HG02981 (cell line): ENCODE data around the gene SRM.
"Not testable (repeated sequence)": the region's sequence is repeated elsewhere in the genome, so short reads cannot be mapped to it uniquely, and the experiment has no call there.

Experiments used
- ATAC-seq: cut with Tn5 transposase; IDR thresholded peaks from one replicate; pipeline ENCODE4 v1.9.1; 2021; ENCODE audit warnings: mild to moderate bottlenecking, moderate library complexity; ENCODE audit not compliant: unreplicated experiment

Gene SRM

DNA sequence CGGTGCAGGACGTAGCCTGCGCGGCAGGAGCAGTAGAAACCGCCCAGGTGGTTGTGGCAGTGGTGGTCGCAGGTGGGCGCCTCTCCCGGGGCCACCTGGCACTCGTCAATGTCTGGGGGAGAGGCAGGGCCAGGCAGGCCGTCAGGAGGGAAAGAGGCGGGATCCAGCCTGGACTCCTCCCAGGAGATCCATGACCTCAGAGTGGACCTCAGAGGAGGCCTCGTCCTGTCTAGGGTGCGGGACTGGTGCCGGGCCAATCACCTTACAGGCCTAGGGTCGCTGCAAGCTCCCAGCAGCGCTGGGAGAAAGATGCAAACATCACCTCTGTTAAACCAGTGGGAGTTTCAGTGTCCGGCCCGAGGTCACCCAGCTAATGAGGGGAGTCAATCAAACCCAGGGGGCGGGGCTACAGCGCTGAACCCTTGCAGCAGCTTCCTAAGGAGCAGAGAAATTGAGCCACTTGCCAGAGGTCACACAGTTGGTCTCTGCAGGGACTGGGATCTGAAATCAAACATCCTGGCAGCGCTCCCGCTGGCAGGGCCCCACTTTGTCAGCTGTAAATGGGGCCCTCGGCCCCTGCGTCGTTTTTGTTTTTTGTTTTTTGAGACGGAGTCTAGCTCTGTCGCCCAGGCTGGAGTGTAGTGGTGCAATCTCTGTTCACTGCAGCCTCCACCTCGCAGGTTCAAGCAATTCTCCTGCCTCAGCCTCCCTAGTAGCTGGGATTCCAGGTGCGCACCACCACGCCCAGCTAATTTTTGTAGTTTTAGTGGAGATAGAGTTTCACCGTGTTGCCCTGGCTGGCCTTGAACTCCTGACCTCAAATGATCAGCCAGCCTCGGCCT, 14.2 kb downstream of the SRM start:
- ATAC-seq: no peak

DNA sequence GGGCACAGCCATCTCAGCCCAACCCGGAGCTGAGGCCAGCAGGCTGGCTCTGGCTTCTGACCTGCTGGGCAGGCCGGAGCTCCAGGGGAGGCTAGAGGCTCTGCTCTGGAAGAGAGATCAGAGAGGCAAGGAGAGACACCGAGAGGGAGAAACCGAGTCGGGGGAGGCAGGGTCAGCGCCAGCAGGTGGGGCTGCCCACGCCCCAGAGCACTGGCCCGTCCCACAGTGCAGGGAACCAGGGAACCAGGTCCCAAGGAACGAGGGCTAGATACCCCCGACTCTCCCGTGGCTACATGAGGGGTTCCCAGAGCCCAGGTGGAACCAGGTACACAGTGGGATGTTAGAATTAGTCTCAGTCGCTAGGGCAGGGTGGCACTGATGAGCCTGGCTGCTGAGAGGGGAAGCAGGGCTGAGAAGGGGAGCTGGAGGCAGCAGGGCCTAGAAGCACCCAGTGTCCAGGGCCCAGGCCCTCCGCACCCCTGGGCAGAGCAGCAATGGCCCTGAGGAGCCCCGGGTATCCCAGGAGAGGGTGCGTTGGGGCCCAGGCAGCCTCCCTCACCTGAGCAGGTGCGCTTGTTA, 14.9 kb downstream of the SRM start:
- ATAC-seq: no peak

DNA sequence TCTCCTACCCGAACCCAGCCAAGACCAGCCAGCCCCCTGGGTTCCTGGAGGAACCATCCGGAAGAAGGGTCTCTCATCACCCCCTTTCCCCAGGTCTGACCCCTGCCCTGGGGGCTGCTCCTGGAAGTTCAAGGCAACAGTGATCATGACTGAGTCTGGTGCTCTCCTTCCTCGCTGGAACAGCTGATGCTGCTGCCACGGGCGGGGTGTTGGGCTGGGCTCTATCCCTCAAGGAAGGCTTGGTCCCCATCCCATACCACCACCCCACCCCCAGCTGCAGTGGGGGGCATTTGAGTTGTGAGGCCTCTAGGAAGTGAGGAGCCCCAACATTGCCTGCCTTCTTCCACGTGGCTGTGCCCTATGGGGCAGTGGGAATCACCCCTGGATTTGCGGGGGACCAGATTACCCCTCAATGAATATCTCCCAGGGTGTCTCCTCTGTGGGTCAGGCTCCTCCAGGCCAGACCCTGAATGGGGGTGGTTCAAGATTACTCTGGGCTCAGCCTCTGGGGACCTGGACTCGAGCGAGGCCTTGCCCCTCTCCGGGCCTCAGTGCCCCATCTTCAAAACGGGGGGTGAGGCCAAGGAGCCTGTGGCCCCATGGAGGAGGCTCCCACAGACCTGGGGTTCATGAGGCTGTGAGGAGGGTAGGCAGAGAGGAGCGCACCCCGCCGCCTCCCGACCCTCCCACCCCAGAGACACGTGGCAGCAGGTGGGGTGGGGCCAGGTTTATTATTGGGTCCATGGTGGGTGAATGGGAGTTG, 15.6 kb downstream of the SRM start:
- no peak for ATAC-seq

DNA sequence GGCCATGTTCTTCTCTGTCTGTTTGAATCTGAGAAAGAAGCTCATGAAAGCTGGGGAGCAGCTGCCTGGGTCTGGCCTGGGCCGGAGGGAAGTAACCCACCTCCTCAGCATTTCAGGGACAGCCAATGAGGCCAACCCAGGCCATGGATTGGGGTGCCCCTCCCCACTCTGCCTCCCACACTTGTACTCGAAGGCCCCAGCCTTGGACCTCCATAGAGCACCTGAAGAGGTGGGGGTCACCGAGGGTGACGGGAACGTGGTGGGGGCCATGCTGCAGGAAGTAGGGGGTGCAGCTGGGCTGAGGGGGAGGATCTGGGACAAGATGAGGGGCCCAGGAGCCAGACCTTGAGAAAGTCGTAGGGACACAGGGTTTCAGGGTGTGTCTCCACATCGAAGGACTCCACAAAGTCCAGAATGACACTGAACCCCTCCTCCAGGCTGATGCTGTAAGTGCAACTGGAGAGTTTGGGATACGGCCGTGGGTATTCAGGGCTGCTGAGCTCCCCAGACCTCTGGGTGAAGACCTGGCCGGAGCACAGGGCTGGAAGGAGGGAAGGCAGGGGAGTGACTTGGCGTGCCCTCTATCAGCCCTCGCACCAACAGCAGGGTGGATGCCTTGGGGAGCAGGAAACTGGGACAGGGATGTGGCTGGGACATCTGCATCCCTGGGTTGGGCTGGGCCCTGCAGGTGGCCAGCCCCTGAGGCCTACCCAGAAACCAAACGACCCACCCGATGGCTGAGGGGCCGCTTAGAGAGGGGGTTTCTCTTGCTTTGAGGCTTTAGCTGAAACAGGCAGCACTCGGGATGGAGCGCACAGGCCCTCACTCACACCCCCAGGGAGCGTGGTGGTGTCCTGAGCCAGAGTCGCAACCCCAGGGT, 16.6 kb downstream of the SRM start:
- ATAC-seq: no peak

DNA sequence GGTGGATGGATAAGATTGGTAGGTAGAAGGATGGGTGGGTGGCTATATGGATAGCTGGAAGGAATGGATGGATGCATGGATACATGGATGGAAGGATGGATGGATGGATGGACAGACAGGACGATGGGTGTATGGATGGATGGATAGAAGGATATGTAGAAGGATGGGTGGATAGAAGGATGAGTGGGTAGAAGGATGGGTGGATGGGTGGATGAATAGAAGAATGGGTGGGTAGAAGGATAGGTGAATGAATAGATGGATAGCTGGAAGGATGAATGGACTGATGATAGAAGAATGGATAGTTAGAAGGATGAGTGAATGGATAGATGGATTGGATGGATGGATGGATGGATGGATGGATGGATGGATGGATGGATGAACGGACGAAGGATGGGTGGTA, 17.8 kb downstream of the SRM start:
- no peak for ATAC-seq

DNA sequence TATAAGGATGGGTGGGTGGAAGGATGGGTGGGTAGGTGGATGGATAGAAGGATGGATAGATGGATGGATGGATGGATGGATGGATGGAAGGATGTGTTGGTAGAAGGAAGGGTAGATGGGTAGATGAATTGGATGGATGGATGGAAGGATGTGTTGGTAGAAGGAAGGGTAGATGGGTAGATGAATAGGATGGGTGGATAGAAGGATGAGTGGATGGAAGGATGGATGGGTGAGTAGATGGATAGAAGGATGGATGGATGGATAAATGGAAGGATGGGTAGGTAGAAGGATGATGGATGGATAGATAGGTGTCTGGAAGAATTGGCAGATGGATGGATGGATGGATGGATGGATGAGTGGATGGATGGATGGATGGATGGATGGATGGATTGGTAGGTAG, 18.8 kb downstream of the SRM start:
- no peak for ATAC-seq

DNA sequence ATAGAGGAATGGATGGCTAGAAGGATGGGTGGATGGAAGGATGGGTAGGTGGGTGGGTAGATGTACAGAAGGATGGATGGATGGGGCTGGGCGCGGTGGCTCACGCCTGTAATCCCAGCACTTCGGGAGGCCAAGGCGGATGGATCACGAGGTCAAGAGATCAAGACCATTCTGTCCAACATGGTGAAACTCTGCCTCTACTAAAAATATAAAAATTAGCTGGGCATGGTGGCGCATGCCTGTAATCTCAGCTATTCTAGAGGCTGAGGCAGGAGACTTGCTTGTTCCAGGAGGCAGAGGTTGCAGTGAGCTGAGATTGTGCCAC, 19.8 kb downstream of the SRM start:
- not testable (repeated sequence) for ATAC-seq

DNA sequence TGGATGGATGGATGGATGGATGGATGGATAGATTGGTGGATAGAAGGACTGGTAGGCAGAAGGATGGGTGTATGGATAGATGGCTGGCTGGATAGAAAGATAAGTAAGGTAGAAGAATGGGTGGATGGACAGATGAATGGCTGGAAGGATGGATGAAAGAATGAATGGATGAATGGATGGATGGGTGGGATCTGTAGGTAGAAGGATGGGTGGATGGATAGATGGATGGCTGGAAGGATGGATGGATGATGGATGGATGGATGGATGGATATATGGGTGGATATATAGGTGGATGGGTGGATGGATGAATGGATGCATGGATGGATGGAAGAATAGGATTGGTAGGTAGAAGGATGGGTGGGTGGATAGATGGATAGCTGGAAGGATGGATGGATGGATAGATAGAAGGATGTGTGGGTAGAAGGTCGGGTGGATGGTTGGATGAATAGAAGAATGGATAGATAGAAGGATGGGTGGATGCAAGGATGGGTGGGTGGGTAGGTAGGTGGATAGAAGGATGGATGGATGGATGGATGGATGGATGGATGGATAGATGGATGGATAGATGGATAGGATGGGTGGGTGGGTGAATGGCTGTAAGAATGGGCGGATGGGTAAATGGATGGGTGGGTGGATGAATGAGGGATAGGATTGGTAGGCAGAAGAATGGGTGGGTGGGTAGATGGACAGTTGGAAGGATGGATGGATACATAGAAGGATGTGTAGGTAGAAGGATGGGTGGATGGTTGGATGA, 20.3 kb downstream of the SRM start:
- ATAC-seq: no peak

DNA sequence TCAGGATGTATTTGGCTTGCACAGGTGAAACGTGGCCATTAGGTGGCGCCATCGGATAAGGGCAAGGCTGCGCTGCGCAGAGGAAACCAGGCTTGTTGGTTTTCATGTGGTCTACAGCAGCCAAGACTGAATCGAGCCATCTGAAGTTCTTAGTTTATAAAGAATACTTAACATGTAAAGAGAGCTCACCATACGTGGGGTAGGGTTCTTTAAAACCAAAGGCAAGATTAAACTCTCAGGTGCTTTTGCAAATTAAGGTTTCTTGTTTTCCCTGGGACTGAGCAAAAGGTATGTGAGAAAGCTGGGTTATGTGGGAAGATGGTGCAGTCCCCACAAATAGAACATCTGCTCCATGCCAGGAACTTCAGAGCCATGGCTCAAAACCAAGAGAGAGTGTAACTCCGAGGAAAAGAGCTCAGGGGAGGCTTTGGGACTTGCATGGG, 22.1 kb downstream of the SRM start:
- no peak for ATAC-seq

DNA sequence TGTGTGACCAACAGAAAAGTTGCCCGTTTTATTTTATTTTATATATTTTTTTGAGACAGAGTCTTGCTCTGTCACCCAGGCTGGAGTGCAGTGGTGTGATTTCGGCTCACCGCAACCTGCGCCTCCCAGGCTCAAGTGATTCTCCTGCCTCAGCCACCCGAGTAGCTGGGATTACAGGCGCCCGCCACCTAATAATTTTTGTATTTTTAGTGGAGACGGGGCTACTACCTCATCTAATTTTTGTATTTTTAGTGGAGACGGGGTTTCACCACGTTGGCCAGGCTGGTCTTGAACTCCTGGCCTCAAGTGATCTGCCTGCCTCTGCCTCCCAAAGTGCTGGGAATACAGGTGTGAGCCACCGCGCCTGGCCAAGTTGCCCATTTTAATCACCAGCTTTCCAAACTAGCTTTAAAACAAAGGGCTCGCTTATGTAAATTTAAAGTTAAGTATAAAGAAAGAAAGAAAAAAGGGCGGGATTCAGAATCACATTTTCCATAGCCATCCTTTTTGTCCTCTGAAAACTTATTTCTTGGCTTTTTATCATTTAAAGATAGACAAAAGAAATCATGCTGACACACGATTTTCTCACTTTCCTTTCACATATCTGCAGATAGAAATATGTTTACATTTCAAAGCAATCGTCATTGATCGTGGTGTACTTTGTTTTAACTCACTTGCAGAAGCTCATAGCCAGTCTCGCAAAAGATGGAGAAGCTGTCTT, 22.6 kb downstream of the SRM start:
- ATAC-seq: not testable (repeated sequence)

DNA sequence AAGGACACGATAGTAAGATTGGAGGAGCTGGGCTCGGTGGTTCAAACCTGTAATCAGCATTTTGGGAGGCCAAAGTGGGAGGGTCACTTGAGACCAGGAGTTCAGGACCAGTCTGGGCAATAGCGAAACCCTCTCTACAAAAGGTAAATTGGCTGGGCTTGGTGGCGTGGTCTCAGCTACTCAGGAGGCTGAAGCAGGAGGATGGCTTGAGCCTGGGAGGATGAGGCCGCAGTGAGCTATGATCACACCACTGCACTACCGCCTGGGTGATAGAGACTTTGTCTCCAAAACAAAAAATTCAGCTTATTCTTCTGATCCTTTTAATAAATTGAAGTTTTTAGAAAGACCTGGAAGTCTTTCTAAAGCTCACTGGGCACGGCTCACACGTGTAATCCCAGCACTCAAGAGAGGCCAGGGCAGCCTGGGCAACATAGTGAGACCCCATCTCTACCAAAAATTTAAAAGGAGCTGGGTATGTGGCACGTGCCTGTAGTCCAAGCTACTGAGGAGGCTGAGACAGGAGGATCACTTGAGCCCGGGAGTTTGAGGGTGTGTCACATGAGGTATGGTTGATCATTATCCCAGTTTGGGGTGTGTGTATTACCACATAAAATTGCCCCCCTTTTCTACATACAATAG, 28.1 kb downstream of the SRM start:
- ATAC-seq: no peak

DNA sequence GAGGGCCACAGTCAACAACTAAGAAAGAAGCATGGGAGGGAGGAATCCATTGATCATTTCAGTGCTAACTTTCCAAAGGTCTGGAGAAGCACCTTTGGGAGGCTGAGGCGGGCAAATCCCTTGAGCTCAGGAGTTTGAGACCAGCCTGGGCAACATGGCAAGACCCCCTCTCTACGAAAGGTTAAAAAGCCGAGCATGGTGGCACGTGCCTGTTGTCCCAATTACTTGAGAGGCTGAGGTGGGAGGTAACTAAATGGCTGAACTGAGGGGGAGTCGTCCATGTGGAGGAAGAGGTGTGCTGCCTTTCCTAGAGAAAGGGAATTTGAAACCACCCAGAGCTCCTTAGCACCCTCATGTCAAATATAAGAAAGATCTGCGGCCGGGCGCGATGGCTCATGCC, 29.0 kb downstream of the SRM start:
- ATAC-seq: no peak

DNA sequence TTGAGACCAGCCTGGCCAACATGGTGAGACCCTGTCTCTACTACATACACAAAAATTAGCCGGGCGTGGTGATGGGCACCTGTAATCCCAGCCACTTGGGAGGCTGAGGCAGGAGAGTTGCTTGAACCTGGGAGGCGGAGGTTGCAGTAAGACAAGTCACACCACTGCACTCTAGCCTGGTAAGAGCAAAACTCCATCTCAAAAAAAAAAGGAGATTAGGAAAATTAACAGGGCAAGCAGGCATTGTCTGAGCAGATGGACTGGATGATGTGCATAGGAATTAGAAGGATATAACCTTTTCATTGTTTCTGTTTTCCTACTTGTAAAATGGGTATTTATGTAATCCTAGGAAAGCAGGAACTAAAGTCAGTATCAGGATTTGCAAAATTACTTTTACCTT, 31.8 kb downstream of the SRM start:
- ATAC-seq: no peak

DNA sequence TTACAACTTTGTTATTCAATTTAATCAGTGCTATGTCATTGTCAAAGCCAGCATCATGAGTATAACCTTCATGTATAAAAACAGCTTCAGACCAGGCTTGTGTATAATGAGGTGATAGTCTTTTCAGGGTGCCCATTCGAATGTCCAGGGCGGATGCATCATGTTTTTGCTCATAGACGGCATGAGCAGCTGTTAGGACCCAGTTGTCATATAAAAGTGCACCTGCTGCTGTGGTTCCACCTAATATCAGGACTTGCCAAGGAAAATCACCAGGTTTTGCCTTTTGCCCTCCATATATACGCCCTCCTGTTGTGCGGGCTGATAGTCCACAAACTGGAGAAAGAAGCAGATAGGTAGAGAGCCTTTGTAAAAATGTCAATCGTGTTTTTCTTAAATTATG, 32.5 kb downstream of the SRM start:
- no peak for ATAC-seq

DNA sequence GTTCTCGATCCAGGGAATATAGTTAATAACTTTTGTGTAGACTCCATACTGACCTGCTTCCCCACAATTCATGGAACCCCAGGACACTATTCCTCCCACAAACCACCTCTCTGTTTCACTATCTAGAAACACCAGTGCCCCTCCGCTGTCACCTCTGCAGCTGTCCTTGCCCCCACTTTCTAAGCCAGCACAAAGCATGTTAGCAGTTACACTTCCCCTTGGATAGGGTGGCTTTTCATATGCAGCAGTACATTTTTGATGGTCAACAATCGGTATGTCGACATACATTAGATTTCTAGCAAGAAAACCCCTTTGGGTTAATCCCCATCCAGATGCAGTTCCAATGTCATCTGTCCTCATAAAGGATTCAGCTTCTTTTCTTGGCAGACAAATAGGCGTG, 32.9 kb downstream of the SRM start:
- ATAC-seq: no peak

DNA sequence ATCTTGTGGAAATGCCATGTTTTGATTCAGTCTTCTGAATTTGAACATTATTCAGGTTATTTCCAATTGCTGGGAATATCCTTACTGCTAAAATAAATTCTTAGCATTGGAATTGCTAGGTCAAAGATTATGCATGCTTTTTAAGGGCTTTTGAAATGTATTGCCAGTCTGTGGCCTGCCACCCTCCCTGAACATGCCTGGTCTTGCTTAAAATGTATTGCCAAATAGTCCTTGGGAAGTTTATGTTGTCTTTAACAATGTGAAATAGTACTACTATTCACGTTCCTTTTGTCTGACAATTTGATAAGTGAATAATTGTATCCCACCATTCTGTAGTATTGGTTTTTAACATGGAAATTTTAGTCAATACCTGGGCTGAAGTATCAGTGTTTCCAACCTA, 33.8 kb downstream of the SRM start:
- no peak for ATAC-seq

DNA sequence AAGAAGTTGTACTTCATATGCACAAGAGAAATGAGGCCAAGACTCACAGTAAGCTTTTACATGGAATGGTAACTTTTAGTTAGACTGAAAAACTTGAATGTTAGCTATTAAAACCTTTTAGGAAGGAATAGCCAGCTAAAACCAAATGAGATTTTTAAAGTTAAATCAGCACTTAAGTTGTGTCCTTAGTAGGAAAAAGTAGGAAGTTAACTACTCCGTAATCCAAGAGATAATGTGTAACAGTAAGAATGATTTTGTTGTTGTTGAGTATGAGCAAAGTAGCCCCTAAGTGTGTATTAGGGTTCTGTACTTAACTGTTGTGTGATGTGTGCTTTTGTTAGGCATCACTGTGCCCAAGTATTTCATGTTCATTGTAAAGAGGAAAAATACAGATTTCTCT, 34.2 kb downstream of the SRM start:
- ATAC-seq: no peak

DNA sequence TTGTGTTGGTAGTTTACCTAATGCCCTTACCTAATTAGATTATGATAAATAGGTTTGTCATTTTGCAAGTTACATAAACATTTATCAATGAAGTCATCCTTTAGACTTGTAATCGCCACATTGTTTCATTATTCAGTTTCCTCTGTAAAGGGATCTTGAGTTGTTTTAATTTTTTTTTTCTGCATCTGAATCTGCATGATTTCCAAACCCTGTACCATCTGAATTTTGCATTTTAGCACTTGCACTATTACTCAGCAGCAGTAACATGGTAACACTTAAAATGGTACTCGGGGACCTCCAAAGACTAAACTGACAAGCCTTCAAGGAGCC, 35.0 kb downstream of the SRM start:
- no peak for ATAC-seq

DNA sequence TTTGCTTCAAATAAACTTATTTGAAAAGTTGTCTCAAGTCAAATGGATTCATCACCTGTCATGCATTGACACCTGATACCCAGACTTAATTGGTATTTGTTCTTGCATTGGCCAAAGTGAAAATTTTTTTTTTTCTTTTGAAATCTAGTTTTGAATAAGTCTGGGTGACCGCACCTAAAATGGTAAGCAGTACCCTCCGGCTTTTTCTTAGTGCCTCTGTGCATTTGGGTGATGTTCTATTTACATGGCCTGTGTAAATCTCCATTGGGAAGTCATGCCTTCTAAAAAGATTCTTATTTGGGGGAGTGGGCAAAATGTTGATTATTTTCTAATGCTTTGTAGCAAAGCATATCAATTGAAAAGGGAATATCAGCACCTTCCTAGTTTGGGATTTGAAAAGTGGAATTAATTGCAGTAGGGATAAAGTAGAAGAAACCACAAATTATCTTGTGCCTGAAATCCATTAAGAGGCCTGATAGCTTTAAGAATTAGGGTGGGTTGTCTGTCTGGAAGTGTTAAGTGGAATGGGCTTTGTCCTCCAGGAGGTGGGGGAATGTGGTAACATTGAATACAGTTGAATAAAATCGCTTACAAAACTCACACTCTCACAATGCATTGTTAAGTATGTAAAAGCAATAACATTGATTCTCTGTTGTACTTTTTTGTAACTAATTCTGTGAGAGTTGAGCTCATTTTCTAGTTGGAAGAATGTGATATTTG, 35.5 kb downstream of the SRM start:
- no peak for ATAC-seq
